BLaER1 (cell line): Measurements from ENCODE around the gene ALDOA.

Experiments used
- H3K27ac ChIP-seq: shearing (Covaris generic); formaldehyde crosslinking; 2 replicates; pipeline ENCODE4 v1.8.1; 2022
- H3K27me3 ChIP-seq: shearing (Covaris generic); formaldehyde crosslinking; 2 replicates; pipeline ENCODE4 v1.8.1; 2022
- H3K36me3 ChIP-seq: shearing (Covaris generic); formaldehyde crosslinking; 2 replicates; pipeline ENCODE4 v1.8.1; 2022
- H3K4me1 ChIP-seq: shearing (Covaris generic); formaldehyde crosslinking; 2 replicates; pipeline ENCODE4 v1.8.1; 2022
- H3K4me2 ChIP-seq: shearing (Covaris generic); formaldehyde crosslinking; 2 replicates; pipeline ENCODE4 v1.8.1; 2022
- H3K4me3 ChIP-seq: shearing (Covaris generic); formaldehyde crosslinking; 2 replicates; pipeline ENCODE4 v1.8.1; 2022
- H3K9ac ChIP-seq: shearing (Covaris generic); formaldehyde crosslinking; 2 replicates; pipeline ENCODE4 v1.8.1; 2022
- H3K9me3 ChIP-seq: shearing (Covaris generic); formaldehyde crosslinking; 2 replicates; pipeline ENCODE4 v1.8.1; 2022
- H4K20me1 ChIP-seq: shearing (Covaris generic); formaldehyde crosslinking; 2 replicates; pipeline ENCODE4 v1.8.1; 2022
- Cebpa-rat ChIP-seq: shearing (Covaris generic); IDR thresholded peaks from 2 replicates; pipeline ENCODE4 v1.8.1; 2022

The ALDOA gene

GRCh38 chr16:30115238-30115637 is 49.7 kb downstream of the ALDOA start:
- Histone ChIP-seq H3K9me3 (no peaks in the 10 kb centered on the region), H3K27ac (no peak overlapping the region), H3K27me3 (no peaks in the 10 kb centered on the region), H3K4me2 (no peak overlapping the region), H4K20me1 (no peaks in the 10 kb centered on the region), H3K9ac (no peak overlapping the region), H3K4me1 (peaks cover 12% of the 10 kb centered on the region), H3K4me3 (no peak overlapping the region), H3K36me3 (peaks cover 95% of the 10 kb centered on the region)
- TF ChIP-seq Cebpa-rat: no peak

- no peak overlapping the region for H3K27ac ChIP-seq
- no peak overlapping the region for H3K9ac ChIP-seq
- peaks cover 24% of the 10 kb centered on the region for H3K4me1 ChIP-seq
- H3K4me3 ChIP-seq: no peak overlapping the region
- TF ChIP-seq Cebpa-rat: no peak
- H3K9me3 ChIP-seq: no peaks in the 10 kb centered on the region
- H3K4me2 ChIP-seq: no peak overlapping the region
- no peaks in the 10 kb centered on the region for H4K20me1 ChIP-seq
- H3K27me3 ChIP-seq: no peaks in the 10 kb centered on the region
- H3K36me3 ChIP-seq: peaks cover 88% of the 10 kb centered on the region
Measured at GRCh38 chr16:30116291-30117207, 51.0 kb downstream of the ALDOA start.

GRCh38 chr16:30117768-30118167 is 52.2 kb downstream of the ALDOA start:
- peaks cover 81% of the 10 kb centered on the region for H3K36me3 ChIP-seq
- no peak overlapping the region for H3K9ac ChIP-seq
- TF ChIP-seq Cebpa-rat: no peak
- H3K27me3 ChIP-seq: no peaks in the 10 kb centered on the region
- no peak overlapping the region for H3K4me3 ChIP-seq
- no peak overlapping the region for H3K27ac ChIP-seq
- no peaks in the 10 kb centered on the region for H3K9me3 ChIP-seq
- no peak overlapping the region for H3K4me2 ChIP-seq
- no peaks in the 10 kb centered on the region for H4K20me1 ChIP-seq
- H3K4me1 ChIP-seq: peaks cover 34% of the 10 kb centered on the region

GRCh38 chr16:30119428-30119827 is 53.9 kb downstream of the ALDOA start:
- H4K20me1 ChIP-seq: no peaks in the 10 kb centered on the region
- no peak overlapping the region for H3K9ac ChIP-seq
- no peak overlapping the region for H3K4me2 ChIP-seq
- H3K9me3 ChIP-seq: no peaks in the 10 kb centered on the region
- no peak overlapping the region for H3K4me3 ChIP-seq
- H3K36me3 ChIP-seq: peaks cover 66% of the 10 kb centered on the region
- no peak for TF ChIP-seq Cebpa-rat
- H3K4me1 ChIP-seq: peaks cover 39% of the 10 kb centered on the region
- no peaks in the 10 kb centered on the region for H3K27me3 ChIP-seq
- no peak overlapping the region for H3K27ac ChIP-seq
